ENCODE results near the gene CBLB. TPM values are rescaled to one million over a fixed set of nuclear protein-coding genes. Genes with fewer than 3 reads are reported as not detected.

CBLB gene
- total and polyA plus RNA-seq, 8 donors = 30.7 to 49.3 (median 42.6) TPM

- no peak overlapping the region for H3K27ac ChIP-seq
- ATAC-seq (no peak), DNase-seq (no peak)
- intact Hi-C loops (cut with DNase I) = no loop called here
- H3K27me3 ChIP-seq = no peaks in the 10 kb centered on the region
- TF ChIP-seq CTCF (IDR thresholded peaks at IDR 0.05) = no peak
- no peaks in the 10 kb centered on the region for H3K9me3 ChIP-seq
- H3K36me3 ChIP-seq = no peaks in the 10 kb centered on the region
- peaks cover 18 to 56% of the 10 kb centered on the region in 2 donors for H3K4me1 ChIP-seq
- no peak overlapping the region for H3K4me3 ChIP-seq
These were observed 3.7 kb downstream of the CBLB start for GRCh38 chr3:105865016-105865623.

DNA sequence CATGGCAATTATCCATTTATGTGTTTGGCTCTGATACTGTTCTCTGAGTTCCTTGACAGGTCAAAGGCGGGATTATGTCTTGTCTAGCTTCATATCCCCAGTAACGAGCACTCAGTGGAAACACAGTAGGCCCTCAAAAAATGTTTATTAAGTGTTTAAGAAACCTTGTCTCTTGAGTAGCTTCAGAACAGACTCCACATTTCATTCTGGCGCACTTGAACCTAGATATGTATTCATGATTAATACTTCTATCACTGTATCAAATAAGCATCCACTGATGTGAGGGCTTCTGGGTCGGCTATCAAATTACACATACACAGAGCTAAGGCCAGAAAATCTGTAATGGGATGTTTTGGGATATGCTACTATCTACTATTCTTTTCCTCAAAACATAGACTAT lies 4.6 kb downstream of the CBLB start:
- H3K27me3 ChIP-seq = no peaks in the 10 kb centered on the region
- ATAC-seq = no peak
- intact Hi-C loops (cut with DNase I) = no loop called here
- H3K36me3 ChIP-seq = peaks cover 0 to 3% of the 10 kb centered on the region in 2 donors
- peaks cover 12 to 52% of the 10 kb centered on the region in 2 donors for H3K4me1 ChIP-seq
- DNase-seq = no peak
- TF ChIP-seq CTCF (IDR thresholded peaks at IDR 0.05) = no peak
- no peak overlapping the region for H3K4me3 ChIP-seq
- no peaks in the 10 kb centered on the region for H3K9me3 ChIP-seq
- no peak overlapping the region for H3K27ac ChIP-seq

- H3K4me3 ChIP-seq = no peak overlapping the region
- TF ChIP-seq CTCF (IDR thresholded peaks at IDR 0.05) = no peak
- intact Hi-C loops (cut with DNase I) = no loop called here
- H3K27me3 ChIP-seq = no peaks in the 10 kb centered on the region
- H3K4me1 ChIP-seq = peaks cover 12 to 52% of the 10 kb centered on the region in 2 donors
- no peak overlapping the region for H3K27ac ChIP-seq
- peaks cover 0 to 4% of the 10 kb centered on the region in 2 donors for H3K36me3 ChIP-seq
- H3K9me3 ChIP-seq = no peaks in the 10 kb centered on the region
- DNase-seq = no peak
- no peak for ATAC-seq
These were observed 5.2 kb downstream of the CBLB start for GRCh38 chr3:105863608-105864007.

GRCh38 chr3:105862217-105862616 lies 6.6 kb downstream of the CBLB start:
- Histone ChIP-seq H3K27ac (no peak overlapping the region), H3K9me3 (no peaks in the 10 kb centered on the region), H3K36me3 (peaks cover 0 to 4% of the 10 kb centered on the region in 2 donors), H3K27me3 (no peaks in the 10 kb centered on the region), H3K4me1 (peaks cover 12 to 47% of the 10 kb centered on the region in 2 donors), H3K4me3 (no peak overlapping the region)
- DNase-seq (no peak), ATAC-seq (no peak)
- intact Hi-C loops (cut with DNase I) = no loop called here
- TF ChIP-seq CTCF (IDR thresholded peaks at IDR 0.05) = no peak

DNA sequence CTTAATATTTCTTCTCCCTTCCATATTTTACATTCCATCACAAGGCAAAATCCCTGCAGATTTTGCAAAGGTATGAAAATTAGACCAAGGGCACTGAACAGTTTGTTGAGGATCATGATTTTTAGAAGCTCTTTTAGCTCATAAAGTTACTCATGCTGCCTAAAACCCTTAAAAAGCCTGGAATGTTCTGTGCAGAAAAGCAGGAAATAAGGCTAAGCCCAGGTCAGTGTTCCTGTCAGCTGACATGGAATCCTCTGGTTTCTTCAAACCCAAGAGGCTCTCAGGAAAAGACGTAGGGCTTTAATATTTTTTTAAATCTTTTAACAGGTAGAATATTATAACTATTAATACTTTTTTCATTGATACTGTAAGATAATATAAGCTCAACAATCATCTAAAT lies 8.2 kb downstream of the CBLB start:
- no peak for ATAC-seq
- Histone ChIP-seq H3K27me3 (no peaks in the 10 kb centered on the region), H3K36me3 (peaks cover 0 to 7% of the 10 kb centered on the region in 2 donors), H3K9me3 (no peaks in the 10 kb centered on the region), H3K4me3 (no peak overlapping the region), H3K27ac (no peak overlapping the region), H3K4me1 (peaks cover 12 to 35% of the 10 kb centered on the region in 2 donors)
- intact Hi-C loops (cut with DNase I) = no loop called here
- TF ChIP-seq CTCF (IDR thresholded peaks at IDR 0.05) = no peak
- no peak for DNase-seq
